DMS153 treated with DMSO at 0.1 percent for 48 hours (cell line): ENCODE results near the gene MUC20.
"Not testable (repeated sequence)": the region's sequence is repeated elsewhere in the genome, so short reads cannot be mapped to it uniquely, and the experiment has no call there.

Experiments used
- DNase-seq: peaks from one replicate; lab custom pipeline; 2025; ENCODE audit not compliant: unreplicated experiment; lab: John Stamatoyannopoulos, UW

MUC20 gene

DNA sequence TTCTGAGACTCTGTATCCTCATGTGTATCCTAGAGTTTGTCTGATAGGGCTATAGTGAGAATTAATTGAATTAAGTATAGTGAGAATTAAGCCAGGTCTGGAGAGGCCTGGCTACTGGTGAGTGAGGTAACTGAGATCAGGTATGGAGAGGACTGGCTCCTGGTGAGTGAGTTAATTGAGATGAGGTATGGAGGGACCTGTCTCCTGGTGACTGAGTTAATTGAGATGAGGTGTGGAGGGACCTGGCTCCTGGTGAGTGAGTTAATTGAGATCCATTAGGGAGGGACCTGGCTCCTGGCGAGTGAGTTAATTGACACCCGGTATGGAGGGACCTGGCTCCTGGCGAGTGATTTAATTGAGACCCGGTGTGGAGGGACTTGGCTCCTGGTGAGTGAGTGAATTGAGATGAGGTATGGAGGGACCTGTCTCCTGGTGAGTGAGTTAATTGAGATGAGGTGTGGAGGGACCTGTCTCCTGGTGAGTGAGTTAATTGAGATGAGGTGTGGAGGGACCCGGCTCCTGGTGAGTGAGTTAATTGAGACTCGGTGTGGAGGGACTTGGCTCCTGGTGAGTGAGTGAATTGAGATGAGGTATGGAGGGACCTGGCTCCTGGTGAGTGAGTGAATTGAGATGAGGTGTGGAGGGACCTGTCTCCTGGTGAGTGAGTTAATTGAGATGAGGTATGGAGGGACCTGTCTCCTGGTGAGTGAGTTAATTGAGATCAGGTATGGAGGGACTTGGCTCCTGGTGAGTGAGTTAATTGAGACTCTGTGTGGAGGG, 10.5 kb upstream of the MUC20 start:
- DNase-seq = not testable (repeated sequence)

DNA sequence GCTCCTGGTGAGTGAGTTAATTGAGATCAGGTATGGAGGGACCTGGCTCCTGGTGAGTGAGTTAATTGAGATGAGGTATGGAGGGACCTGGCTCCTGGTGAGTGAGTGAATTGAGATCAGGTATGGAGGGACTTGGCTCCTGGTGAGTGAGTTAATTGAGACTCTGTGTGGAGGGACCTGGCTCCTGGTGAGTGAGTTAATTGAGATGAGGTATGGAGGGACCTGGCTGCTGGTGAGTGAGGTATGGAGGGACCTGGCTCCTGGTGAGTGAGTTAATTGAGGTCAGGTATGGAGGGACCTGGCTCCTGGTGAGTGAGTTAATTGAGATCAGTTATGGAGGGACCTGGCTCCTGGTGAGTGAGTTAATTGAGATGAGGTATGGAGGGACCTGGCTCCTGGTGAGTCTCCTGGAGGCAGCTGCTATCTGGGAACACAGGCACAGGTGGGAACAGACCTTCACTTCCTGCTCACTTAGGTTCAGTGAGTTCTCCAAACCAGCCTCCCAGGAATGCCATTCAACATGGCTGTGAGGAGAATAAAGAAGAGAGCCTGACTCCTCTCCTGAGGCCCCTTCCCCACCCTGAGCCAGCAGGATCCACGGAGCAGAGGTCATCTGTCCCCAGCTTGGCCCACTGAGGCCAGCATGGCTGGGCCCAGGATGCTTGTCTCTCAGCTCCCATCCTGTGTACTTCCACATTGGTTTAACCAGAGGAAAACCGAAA, 9.5 kb upstream of the MUC20 start:
- DNase-seq = not testable (repeated sequence)

DNA sequence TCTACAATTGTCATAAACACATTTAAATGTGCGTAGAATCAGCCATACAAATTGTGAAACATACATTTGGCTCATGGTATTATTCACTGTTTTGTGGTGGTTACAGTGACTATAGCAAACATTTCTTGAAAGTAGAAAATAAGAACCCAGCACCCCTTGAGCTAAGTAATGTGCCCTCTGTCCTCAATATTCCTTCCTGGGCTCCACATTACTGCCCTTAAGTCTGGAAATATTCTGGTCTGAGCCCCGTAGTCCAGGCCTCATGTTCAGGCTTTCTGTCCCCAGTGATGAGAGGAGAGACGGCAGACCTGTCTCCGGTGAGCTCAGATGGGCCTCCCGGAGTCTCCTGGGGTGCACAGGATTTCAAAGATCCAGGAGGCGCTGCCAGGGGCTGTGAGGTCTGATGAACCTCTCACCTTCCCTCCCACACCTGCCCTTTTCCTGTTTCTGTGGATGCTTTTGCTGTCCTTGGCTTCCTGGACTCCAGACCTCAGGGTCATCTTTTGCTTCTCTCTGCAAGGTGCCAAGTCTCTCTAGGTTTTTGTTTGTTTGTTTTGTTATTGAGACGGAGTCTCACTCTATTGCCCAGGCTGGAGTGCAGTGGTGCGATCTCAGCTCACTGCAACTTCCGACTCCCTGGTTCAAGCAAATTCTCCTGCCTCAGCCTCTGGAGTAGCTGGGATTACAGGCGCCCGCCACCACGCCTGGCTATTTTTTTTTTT, 8.8 kb upstream of the MUC20 start:
- no peak for DNase-seq

DNA sequence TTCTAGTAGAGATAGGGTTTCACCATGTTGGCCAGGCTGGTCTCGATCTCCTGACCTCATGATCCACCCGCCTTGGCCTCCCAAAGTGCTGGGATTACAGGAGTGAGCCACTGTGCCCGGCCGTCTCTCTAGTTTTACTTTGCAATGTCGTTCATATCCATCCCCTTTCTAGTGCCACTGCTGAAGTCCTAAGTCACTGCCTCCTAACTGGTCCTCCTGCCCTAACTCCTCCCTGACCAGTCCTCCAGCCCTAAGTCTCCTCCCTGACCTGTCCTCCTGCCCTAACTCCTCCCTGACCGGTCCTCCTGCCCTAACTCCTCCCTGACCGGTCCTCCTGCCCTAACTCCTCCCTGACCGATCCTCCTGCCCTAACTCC, 8.3 kb upstream of the MUC20 start:
- not testable (repeated sequence) for DNase-seq

DNA sequence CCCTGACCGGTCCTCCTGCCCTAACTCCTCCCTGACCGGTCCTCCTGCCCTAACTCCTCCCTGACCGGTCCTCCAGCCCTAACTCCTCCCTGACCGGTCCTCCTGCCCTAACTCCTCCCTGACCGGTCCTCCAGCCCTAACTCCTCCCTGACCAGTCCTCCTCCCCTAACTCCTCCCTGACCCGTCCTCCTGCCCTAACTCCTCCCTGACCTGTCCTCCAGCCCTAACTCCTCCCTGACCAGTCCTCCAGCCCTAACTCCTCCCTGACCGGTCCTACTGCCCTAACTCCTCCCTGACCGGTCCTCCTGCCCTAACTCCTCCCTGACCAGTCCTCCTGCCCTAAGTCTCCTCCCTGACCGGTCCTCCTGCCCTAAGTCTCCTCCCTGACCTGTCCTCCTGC, 7.6 kb upstream of the MUC20 start:
- DNase-seq = not testable (repeated sequence)

DNA sequence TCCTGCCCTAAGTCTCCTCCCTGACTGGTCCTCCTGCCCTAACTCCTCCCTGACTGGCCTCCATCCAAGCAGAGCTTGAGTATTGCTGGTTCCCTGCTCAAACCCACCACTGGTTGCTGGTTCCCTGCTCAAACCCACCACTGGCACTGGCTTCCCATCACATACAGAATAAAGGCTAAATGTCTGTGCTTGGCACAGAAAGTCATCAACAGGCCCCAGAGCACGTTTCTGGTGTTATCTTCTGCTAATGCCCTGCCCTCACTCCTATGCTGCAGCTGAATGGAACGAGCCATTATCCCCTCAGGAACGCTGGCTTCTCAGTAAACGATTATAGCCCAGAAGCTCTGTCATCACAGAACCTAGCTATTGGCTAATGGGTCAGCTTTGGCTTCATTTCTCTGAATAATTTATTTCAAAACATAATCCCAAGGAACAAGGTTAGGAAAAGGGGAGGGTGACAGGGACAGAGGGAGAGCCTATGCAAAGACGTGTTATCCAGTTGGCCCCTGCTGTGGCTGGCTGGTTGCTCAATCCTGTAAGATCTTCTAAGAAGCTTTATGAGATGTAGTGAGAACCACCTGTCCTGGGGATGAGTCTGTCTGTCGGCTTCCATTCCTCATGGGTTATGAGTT, 6.3 kb upstream of the MUC20 start:
- DNase-seq = no peak

DNA sequence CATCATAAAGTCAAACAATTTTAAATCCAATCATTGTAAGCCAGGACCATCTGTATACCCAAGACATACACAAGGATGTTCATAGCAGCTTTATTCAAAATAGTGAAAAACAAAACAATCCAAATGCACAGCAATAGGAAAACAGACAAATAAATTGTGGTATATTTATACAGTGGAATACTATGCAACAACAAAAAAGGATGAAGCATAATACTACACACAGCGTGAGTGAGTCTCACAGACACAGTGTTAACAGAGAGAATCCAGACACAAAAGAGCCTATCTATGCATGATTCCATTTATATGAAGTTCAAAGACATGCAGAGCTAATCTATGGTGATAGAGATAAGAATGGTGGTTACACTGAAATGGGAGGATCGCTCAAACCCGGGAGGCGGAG, 5.6 kb upstream of the MUC20 start:
- no peak for DNase-seq

DNA sequence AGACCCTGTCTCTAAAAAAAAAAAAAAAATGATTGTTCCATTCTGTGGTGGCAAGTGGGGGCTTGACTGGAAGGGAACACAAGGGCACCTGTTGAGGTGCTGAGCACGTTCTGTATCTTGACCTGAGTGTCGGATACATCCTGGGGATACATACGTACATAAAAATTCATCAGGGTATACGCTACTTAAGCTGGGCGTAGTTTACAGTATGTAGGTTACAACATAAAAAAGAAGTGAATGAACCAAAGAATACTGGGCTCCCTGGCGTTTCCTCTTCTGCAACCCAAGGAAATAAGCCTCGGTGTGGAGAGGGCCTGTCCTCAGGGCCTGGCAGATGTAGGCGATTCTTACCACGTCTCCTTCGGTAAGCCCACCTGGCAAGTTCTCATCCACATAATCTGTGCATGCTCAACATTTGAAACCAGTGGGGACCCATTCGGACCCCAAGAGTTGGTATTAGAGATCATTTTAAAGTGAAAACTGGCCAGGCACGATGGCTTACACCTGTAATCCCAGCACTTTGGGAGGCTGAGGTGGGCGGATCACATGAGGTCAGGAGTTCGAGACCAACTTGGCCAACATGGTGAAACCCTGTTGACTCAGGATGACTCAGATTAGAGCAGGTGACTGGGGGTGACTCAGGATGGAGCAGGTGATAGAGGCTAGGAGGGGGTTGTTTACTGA, 5.1 kb upstream of the MUC20 start:
- no peak for DNase-seq

DNA sequence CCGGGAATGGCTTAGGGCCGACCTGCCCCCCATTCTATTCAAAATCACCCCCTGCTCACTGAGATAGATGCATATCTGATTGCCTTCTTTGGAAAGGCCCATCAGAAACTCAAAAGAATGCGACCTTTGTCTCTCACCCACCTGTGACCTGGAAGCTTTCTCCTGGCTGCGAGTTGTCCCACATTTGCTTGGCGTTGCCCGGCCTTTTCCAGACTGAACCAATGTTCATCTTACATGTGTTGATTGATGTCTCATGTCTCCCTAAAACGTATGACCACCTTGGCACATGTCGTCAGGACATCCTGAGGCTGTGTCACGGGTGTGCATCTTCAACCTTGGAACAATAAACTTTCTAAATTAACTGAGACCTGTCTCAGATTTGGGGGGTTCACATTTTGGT, 3.4 kb upstream of the MUC20 start:
- DNase-seq = no peak

DNA sequence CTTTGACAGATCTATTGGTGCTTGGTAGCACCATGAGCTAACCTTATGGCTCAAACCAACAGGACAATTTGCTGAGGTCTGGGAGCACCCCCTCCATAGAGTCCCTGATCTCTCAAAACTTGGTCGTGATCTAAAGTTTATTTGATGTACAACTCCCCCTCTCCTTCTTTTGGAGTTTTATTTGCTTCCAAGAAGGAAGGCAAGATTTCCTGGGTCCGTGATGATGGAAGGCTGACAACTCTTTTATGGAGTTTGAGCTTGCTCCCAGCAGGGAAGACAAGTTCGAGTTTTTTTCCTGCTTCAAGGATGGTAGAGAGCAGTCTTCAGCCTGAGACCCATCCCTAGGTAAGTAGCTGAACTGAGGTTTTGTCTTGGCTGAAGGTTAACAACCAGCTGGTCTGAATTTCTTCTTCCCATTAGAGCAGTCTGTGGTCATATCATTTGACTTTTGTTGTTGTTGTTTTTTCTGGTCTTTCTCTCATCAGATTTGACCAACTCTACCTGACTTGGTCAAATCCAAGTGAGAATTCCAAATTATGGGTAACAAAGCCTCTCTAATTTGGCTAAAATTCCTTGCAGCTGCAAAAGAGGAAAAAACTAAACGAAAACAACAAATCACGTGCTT, 2.8 kb upstream of the MUC20 start:
- DNase-seq = no peak

DNA sequence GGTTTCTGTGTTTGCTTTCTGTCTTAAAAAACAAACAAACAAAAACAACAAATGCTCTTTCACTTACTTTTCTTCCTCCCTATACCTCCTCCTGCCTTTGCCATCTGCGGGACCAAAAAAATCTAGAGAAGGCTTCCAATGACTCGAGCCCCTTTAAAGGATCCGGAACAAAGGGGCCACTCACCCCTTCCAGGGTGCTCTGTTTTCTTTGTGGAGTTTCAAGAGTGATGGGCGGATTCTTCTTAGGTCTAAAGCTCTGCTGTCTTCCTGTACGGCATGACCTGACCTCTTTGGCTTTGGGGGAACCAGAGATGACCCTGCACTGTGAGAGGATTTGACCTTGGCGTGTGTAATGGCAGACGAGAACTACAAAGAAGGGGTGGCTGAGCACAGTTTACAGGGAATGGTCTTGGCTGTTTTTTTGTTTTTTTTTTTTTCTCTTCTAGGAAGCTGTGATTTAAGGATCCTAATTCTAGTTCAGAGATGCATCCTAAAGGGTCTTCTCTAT, 2.2 kb upstream of the MUC20 start:
- DNase-seq = no peak

DNA sequence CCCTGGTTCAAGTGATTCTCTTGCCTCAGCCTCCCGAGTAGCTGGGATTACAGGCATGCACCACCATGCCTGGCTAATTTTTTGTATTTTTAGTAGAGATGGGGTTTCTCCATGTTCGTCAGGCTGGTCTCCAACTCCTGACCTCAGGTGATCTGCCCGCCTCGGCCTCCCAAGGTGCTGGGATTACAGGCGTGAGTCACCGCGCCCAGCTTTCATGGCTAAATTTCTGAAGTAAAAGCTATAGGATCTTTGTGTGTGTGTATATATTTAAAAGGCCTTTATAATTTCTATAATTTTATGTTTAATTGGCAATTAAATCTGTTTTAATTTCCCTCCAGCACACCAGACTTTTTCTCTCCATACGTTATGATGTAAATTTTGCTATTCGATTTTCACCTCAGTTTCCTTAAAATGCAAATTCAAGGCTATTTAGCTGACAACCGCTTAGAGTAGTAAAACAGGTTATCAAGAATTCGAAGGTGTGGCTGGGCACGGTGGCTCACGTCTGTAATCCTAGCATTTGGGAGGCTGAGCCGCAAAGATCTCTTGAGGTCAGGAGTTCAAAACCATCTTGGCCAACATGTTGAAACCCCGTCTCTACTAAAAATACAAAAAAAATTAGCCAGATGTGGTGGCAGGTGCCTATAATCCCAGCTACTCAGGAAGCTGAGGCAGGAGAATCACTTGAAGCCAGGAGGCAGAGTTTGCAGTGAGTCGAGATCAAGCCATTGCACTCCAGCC, 1.1 kb upstream of the MUC20 start:
- DNase-seq = not testable (repeated sequence)

DNA sequence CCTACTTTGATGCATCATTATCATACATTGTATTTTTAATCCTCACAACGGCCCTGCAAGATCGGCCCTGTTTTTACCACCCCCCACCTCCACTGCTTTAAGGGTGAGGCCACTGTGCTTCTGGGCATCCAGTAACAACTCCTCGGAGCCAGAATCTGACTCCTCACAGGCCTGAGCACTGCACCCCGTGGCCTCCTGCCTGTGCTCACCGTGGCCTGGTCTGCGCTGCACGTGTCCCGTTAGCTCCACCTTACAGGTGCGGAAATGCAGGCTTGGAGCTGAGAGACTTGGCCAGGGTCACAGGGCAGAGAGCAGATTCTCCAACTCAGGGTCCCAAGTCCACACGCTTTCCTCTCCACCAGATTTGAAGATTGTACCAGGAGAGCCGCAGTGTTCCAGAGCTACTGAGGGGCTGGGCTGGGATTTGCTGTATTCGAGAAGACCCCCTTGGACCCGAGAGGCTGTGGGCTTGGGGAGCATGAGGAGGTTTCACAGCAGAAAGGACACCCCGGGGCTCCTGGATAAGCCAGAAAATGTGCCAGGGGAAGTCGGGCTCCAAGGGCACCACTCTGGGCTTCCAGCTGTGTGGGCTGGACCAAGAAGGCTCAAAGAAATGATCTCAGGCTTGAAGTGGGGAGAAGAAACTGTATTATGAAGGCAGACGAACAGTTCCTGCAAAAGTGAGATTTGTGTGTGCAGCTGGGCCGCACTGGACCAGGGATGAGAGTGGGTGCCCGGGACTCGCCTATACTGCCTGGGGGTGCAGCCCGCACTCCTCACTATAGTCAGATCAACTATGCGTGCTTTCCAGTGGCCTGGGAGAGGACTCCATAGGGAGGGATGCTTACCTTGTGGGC, 1.6 kb downstream of the MUC20 start:
- DNase-seq = not testable (repeated sequence)

DNA sequence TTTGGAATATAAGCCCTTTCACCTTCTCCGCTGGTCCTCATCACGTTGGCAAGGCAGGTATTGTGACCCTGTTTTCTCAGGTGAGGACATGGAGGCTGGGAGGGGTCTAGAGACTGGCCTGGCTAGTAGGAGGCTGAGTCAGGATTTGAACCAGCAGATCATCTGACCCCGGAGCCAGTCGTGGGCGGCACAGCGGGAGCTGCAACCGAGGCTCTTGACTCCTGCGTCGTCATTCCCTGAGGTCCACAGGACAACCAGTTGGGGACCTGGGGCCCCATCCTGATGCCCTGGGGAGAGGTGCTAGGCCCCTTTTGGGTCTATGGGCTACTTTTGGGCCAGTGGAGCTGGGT, 2.2 kb downstream of the MUC20 start:
- DNase-seq = not testable (repeated sequence)

DNA sequence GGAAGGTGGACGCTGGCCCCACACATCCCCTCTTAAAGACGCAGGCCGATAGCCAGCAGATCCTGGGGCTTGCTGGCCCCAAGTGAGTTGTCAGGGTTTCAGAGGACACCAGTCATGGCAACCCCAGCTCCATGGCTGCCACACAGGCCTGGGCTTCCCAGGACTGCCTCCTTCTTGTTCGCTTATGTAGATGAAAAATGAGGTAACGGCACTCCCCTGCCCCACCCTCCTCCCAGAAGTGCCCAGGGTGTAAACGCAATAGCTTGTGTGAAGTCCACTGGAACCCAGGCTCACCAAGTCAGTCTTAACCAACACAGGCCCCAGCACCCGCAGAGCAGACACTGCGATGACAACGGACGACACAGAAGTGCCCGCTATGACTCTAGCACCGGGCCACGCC, 3.6 kb downstream of the MUC20 start:
- not testable (repeated sequence) for DNase-seq

DNA sequence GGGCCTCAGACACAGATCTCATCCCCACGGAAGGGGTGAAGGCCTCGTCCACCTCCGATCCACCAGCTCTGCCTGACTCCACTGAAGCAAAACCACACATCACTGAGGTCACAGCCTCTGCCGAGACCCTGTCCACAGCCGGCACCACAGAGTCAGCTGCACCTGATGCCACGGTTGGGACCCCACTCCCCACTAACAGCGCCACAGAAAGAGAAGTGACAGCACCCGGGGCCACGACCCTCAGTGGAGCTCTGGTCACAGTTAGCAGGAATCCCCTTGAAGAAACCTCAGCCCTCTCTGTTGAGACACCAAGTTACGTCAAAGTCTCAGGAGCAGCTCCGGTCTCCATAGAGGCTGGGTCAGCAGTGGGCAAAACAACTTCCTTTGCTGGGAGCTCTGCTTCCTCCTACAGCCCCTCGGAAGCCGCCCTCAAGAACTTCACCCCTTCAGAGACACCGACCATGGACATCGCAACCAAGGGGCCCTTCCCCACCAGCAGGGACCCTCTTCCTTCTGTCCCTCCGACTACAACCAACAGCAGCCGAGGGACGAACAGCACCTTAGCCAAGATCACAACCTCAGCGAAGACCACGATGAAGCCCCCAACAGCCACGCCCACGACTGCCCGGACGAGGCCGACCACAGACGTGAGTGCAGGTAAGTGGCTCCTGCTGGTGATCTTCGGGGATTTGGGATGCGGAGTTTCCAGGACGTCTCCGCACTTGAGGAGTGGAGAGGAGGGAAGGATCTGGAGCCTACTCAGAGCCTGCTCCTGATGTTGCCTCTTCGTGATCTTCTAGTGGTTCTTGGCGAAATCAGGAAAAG, 5.3 kb downstream of the MUC20 start:
- not testable (repeated sequence) for DNase-seq

DNA sequence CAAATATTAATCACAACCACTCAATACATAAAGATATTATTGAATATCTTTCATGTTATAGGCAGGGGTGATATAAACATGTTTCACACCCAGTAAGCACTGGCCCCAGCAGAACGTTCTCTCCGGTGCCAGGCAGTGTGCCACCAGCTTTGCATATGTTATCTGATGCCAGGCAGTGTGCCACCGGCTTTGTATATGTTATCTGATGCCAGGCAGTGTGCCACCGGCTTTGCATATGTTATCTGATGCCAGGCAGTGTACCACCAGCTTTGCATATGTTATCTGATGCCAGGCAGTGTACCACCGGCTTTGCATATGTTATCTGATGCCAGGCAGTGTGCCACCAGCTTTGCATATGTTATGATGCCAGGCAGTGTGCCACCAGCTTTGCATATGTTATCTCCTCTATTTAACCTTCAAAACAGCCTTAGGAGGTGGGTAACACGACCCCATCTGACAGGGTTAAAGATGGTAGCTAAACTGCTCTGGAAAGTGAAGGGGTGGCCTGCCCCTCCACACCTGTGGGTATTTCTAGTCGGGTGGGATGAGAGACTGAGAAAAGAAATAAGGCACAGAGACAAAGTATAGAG, 6.9 kb downstream of the MUC20 start:
- DNase-seq = no peak
